Islet precursor cell (in vitro differentiated cells): ENCODE data around the gene NUCB1.
A peak's percentile ranks its signal among the peaks of the same experiment; 100 is the strongest.
"Not testable (repeated sequence)": the region's sequence is repeated elsewhere in the genome, so short reads cannot be mapped to it uniquely, and the experiment has no call there.

Experiments used
- DNase-seq: peaks from one replicate; pipeline ENCODE4 v3.0.0-alpha.2; 2018

The NUCB1 gene

DNA sequence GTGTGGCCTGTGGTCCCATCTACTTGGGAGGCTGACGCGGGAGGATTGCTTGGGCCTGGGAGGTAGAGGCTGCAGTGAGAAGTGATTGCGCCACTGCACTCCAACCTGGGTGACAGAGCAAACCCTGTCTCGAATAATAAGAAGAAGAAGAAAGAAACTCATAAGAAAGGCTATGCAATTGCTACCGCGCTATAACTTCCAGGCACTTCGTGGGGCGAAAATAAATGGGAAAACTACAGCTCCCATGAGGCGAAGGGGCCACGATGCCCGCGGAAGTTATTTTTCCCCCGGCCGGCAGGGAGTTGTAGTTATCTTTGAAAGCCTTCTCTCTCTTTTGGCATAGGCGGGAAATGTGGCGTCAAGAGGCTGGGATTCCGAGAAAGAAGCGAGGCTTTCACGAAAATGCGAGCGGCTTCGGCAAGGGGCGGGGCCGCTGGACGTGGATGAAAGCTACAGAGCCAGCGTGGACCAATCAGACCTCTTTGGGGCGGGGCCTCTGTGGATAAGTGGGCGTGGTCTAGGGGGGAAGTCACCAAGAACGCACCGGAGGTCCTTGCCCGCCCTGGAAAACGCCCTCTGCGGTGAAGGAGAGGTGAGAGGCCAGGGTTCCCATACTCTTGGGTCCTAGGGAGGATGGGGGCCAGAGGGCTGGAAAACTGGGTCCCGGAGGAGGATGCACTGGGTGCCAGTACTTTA, at the start of gene NUCB1:
Gene NUCB1 (plus strand): TSS at position 532 of the 696 bp plus-strand sequence. CDS start 485 bp downstream, outside the sequence.
- peak; percentile 99 for DNase-seq

DNA sequence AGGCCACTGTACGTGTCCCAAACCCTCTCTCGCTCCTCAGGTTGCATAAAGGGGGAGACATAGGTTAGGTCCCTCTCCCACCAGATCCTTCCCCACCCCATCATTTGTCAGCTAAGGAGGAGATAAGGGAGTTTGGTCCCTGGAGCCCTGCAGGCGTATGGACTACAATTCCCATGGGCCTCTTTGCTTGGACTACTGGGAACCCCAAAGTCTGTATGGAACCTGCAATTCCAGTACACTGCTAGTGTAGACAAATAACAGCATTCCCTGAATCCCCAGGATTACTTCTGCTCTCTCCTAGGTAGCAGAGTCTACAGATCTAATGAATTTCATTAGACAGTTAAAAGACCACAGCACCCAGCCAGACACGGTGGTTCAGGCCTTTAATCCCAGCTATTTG, 47.8 kb upstream of the NUCB1 start:
- no peak for DNase-seq

DNA sequence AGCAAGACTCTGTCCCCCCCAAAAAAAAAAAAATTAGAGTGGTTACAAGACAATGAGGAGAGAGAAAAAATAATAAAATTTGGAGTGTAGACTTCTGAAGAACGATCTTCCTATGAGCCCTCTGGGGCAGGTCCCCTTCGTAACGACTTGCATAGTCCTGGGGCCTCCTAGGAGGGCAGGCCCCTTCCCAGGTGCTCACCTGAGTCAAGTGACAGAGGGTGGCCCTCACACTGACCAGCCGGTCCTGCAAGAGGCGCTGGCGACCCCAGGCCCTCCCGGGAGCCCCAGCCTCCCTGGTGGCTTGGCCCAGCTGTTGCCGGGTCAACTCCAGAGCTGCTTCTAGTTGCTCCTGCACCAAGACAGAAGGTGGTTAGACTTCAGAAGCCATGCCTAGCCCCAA, 46.6 kb upstream of the NUCB1 start:
- no peak for DNase-seq

DNA sequence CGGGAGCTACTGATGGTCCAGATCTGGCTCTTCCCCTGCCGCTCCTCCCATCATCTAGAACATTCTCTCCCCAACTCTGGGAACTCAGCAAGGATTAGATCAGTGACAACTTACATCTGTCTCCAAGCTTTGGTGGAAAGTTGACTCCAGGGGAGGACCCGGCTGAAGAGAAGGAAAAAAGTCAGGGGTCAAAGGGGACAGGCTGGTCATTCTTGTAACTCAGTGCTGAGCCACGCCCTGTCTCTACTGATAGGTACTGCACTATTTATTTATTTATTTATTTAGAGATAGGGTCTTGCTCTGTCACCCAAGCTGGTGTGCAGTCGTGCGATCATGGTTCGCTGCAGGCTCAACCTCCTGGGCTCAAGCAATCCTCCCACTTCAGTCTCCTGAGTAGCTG, 46.0 kb upstream of the NUCB1 start:
- DNase-seq, result no peak

DNA sequence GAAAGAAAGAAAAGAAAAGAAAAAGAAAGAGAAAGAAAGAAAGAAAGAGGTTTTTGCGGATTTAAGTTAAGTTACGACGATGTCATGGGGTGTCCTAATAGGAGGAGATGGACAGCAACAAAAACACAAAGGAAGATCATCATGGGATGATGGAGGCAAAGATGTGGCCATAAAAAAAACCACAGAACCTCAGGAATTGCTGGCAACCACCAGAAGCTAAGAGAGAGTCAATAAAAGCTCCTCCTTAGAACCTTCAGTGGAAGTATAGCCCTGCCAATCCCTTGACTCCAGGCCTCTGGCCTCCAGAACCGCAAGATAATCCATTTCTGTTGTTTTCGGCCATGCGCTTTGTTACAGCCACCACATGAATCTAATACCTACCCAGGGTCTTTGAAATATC, 43.2 kb upstream of the NUCB1 start:
- no peak for DNase-seq

DNA sequence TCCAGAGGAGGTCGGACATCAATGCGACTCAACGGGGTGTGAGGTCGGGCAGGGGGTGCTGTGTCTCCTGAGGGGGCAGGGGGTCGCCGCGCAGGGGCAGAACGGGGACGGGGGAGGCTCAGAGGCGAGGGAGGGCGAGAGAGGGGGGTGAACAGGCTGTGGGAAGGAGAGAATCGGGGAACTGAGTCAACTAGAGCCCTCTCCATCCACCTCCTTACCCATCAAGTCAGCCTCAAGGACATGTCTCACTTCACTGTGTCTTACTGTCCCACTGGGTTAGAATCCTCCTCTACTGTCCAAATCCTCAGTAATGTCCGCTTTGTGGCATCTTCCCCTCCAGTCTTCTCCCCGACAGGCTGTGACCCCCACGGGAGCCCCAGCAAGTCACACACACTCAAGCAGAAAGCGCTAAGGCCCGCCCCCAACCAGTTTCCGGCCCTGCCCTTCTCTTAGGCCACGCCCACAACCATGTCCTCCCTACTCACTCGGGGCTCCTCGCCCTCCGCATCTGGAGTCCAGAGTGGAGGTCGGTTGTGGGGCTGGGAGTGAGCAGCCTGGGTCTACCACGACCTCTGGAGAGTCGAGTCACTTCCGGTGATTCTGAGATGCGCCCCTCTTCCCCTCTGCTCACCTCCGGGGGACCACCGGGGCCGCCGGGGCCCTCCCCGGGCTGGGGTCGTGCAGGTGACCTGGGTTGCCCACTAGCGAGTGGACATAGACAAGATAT, 41.0 kb upstream of the NUCB1 start:
- DNase-seq, result no peak

DNA sequence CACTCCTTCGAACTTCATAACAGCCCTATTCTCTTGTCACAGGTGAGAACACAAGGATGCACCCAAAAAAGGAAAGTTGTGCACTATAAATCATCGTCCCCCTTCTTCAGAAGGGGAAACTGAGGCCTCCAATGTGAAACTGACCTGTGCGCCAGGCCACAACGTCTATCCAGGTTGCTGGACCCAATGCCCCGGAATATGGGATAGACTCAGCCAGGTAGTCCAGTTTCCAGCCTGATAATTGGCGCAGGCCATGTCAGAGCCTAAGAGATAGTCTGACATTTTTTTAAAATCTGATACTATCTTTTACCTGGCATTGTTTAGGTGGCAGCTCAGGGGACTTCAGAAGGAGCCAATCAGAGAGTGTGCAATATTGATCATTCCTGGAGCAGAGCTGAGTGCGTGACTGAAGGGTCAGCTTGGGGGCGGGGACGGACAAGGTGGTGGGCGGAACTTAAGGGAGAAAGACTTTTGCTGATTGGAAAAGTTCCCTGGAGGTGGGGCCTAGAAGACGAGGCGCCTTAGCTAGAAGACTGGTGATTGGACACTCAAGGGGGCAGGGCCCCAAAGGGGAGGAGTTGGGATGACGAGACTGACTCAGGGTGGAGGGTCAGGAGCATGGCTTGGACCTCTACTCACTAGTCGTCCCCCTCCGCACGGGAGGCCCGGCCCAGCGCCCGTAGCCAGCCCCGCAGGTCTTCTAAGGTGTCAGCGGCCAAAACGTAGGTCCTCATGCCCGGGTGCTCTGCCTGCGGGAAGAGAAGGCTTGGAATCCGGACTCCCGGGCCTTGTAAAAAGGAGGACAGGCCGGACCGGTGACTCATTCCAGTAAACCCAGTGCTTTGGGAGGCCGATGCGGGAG, 40.2 kb upstream of the NUCB1 start:
- DNase-seq, result peak; percentile 74

DNA sequence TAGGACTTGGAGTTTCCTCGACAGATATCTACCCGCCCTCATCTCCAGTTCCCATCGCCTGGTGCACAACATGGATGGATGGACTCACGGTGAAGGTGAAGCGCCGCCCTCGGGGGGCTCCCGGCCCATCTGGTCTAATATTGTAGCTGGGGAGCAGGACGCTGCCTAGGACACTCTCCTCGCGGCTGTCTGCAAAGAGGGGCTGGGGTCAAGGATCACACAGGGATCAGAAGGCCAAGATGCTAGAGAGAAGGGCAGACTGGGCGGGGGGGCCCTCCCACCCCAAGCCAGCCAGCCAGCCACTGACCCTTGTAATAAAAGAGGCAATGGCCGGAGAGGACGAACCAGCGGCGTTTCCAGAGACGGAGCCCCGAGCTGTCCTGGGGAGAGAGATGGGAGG, 38.8 kb upstream of the NUCB1 start:
- no peak for DNase-seq

DNA sequence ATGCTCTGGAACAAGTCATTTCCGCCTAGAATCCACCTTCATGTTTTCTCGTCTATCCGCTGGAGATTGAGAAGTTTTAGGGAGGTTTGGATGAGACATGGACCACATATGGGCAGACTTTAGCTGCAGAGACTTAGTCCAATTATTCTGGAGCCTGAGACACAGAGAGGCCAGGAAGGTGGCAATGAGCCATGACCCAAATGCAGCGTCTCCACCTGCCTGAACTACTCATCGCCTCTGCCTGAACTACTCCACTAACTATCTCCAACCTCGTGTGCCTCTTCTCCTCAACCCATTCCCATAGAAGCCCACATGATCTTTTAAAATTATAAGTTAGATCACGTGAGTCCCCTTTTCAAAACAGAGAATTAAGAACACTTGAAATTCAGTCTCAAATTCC, 37.3 kb upstream of the NUCB1 start:
- DNase-seq, result no peak

DNA sequence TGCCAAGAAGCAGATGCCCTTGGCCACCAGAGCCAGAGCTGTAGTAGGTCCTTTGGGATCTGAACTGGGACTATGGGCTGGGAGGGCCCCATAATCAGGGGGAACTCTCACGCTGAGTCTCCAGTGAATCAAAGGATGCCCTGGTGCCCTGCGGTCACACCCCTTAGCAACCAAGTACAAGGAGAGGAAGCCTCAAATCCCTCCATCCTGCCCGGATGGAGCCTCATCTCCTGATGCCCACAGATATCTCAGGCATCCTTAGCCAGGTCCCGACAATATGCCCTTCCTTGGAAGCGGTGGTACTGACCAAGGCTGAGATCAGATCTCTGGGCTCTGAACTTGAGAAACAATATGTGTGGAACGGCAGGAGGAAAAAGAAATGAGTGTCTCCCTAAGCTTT, 33.4 kb upstream of the NUCB1 start:
- DNase-seq, result no peak

DNA sequence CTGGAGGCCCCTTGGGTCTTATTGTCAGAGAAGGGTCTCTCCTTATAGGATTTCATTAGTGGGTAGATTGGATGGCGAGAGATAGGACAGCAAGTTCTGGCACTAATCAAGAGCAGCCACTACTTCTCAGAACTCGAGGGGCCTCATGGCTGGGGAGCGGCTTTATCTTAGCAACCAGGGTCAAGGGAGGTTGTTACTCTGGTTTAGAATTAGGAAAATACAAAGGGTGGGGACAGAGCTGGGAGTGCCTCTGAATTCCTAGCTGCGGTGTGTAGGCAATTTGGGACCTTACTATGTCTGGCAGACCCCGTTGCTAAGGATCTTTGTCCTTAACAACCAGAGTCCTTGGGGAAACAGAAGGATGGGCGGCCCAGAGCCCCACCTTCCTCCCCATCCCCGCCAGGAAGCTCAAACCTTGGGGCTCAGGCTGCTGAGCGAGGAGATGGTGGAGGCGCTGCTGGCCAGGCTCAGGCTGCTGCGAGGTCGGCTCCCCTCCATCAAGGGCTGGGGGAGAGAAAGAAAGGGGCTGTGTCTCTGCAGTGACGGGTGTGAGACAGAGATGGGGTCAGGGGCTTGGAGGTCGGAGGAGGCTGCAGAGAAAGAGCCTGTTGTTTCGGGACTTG, 32.9 kb upstream of the NUCB1 start:
- DNase-seq, result no peak

DNA sequence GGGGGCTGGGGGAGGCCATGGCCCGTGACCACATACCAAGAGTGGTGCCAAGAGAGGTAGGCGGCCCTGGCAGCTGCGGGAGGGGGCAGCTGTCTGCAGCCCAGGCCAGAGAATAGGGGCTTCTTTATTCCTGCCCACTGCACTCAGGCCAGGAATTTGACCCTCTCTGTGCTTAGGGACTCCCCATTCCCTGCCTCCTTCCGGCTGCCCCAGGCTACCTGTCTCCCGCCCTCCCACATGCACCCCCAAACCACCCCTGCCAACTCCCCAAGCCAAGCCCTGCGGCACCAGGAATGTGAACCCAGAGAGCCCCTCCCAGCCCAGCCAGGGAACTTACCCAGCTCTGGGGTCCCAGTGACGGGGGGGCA, 32.4 kb upstream of the NUCB1 start:
- DNase-seq, result no peak

DNA sequence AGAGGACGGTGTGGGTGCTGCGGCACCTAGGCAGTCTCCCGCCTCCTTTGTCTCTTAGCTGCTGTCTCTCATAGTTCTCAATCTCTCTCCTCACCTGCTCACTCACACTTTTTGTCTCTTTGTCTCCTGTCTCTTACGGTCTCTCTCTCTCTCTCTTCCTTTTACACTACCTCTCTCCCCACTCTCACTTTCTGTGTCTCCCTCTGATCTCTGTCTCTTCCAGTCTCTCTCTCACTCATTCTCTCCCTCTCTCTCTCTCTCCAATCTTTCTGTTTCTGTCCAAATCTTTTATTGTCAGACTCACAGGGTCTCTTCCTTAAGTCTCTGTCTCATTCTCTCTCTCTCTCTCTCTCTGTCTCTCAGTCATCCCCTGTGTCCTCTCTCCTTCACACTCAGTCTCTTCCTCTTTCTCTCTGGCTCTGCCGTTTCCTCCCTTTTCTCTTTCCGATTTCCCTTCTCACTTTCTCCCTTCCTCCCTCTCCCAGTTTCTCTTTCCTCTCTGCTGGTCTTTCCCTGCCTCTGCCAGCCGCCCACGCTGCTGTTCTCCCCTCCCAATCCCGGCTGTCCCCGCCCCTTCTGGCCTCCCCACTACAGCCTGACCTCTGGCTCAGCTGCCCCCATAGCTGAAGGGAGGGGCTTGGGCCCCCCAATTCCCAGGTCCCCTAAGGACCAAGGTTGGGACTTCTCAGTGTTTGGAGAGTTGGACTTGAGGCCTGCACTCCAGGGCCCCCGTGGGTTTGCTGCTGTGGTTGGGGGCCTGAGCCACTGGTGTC, 31.8 kb upstream of the NUCB1 start, which contains the start of gene PLEKHA4:
Gene PLEKHA4 (minus strand): TSS at position 504 of the 773 bp plus-strand sequence. CDS start 997 bp downstream, outside the sequence.
- peak; percentile 76 for DNase-seq

DNA sequence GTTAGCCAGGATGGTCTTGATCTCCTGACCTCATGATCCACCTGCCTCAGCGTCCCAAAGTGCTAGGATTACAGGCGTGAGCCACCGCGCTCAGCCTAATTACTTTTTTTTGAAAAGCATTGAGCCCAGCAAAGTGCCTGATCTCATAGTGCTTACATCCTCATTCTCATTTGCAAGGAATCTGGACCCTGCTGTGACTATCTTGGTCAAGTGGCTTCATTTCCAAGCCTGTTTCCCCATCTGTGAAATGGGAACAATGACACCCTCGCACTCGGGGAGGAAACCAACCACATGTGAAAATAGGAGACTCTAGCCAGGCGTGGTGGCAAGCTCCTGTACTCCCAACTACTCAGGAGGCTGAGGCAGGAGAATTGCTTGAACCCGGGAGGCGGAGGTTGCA, 30.1 kb upstream of the NUCB1 start:
- no peak for DNase-seq

DNA sequence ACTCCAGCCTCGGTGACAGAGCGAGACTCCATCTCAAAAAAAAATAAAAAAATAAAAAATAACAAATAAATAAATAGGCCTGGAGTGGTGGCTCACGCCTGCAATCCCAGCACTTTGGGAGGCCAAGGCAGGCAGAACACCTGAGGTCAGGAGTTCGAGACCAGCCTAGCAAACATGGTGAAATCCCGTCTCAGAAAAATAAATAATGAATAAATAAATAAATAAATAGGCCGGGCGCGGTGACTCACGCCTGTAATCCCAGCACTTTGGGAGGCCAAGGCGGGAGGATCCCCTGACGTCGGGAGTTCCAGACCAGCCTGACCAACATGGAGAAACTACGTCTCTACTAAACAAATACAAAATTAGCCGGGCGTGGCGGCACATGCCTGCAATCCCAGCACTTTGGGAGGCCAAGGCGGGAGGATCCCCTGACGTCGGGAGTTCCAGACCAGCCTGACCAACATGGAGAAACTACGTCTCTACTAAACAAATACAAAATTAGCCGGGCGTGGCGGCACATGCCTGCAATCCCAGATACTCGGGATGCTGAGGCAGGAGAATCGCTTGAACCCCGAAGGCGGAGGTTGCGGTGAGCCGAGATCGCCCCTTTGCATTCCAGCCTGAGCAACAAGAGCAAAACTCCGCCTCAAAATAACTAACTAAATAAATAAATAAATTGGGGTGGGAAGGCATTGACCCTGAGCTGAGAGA, 28.5 kb upstream of the NUCB1 start:
- DNase-seq, result not testable (repeated sequence)

DNA sequence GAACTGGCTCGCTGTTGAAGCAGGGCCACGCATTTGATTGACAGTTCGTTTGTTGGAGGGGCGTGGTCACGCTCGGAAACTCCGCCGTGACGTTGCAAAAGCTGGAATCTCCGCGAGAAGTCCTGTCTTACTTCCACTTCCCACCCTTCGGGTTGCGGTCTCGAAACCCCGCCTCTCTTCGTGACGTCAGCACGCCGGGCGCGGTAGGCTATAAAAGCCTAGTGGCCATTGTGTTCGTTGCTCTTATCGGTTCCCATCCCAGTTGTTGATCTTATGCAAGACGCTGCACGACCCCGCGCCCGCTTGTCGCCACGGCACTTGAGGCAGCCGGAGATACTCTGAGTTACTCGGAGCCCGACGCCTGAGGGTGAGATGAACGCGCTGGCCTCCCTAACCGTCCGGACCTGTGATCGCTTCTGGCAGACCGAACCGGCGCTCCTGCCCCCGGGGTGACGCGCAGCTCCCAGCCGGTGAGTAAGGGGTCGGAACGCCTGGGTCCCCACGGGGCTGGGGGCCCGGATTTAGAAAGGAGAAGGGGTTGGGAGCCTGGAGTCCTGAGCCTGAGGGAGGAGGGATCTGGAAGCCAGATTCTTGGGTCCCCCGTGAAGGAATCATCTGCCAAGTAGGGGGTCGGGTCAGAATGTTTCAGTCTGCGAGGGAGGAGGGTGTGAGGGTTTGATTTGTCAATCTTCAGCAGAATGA, 27.8 kb upstream of the NUCB1 start, which contains the start of gene PPP1R15A:
Gene PPP1R15A (plus strand): TSS at position 240 of the 702 bp plus-strand sequence. CDS start 813 bp downstream, outside the sequence.
- DNase-seq, result peak; percentile 99

DNA sequence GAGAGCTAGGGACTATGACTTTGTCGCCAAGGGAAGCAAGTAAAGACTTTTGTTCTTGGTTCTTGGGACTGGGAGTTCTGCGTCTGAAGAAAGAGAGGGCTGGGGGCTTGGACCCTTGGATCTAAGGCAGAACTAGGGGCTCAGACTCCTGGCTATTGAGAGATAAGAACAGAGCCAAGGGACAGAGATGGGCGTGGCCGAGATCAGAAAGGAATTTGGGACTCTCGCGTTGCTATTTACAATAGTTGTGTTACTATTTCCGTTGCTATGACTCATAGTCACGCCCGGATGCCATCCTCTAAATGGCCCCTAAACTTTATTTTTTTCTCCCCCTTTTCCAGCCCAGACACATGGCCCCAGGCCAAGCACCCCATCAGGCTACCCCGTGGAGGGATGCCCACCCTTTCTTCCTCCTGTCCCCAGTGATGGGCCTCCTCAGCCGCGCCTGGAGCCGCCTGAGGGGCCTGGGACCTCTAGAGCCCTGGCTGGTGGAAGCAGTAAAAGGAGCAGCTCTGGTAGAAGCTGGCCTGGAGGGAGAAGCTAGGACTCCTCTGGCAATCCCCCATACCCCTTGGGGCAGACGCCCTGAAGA, 27.1 kb upstream of the NUCB1 start:
- DNase-seq, result peak; percentile 91

DNA sequence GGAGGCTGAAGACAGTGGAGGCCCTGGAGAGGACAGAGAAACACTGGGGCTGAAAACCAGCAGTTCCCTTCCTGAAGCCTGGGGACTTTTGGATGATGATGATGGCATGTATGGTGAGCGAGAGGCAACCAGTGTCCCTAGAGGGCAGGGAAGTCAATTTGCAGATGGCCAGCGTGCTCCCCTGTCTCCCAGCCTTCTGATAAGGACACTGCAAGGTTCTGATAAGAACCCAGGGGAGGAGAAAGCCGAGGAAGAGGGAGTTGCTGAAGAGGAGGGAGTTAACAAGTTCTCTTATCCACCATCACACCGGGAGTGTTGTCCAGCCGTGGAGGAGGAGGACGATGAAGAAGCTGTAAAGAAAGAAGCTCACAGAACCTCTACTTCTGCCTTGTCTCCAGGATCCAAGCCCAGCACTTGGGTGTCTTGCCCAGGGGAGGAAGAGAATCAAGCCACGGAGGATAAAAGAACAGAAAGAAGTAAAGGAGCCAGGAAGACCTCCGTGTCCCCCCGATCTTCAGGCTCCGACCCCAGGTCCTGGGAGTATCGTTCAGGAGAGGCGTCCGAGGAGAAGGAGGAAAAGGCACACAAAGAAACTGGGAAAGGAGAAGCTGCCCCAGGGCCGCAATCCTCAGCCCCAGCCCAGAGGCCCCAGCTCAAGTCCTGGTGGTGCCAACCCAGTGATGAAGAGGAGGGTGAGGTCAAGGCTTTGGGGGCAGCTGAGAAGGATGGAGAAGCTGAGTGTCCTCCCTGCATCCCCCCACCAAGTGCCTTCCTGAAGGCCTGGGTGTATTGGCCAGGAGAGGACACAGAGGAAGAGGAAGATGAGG, 26.4 kb upstream of the NUCB1 start:
- DNase-seq, result no peak
